ENCODE measurements around the gene FAM131B. TPM values are rescaled to one million over a fixed set of nuclear protein-coding genes. Genes with fewer than 3 reads are reported as not detected.
A peak's percentile ranks its signal among the peaks of the same experiment; 100 is the strongest.

Gene FAM131B
- total and polyA plus RNA-seq, 2 experiments from 2014 or later = 0.87 to 1.9 TPM

DNA sequence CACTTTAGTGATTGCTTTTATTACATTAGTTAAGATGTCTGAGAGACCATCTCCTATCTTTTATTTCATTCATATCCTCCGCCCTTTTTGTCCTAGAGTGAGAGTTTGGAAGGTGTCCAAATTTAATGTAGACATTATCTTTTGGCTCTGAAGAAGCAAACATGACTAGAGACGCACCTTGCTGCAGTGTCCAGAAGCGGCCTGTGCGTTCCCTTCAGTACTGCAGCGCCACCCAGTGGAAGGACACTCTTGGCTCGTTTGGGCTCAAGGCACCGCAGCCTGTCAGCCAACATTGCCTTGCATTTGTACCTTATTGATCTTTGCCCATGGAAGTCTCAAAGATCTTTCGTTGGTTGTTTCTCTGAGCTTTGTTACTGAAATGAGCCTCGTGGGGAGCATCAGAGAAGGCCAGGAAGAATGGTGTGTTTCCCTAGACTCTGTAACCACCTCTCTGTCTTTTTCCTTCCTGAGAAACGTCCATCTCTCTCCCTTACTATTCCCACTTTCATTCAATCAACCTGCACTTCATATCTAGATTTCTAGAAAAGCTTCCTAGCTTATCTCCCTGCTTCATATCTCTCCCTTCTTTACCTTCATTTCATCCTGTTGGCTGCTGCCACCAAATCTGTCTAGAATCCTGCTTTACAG, 57.0 kb downstream of the FAM131B start:
- WGBS (ENCODE audit: low lambda C conversion rate, missing lambda C conversion rate) = 79% methylated on average over 10 of the region's 10 CpGs
- Histone ChIP-seq H3K27me3 (no peaks in the 10 kb centered on the region), H3K4me2 (no peak overlapping the region), H3K4me1 (ENCODE audit: insufficient read depth) (no peaks in the 10 kb centered on the region), H3K27ac (no peak overlapping the region), H2AFZ (no peak overlapping the region), H3K9me3 (ENCODE audit: low read depth) (no peaks in the 10 kb centered on the region), H4K20me1 (ENCODE audit: insufficient read depth, poor library complexity, severe bottlenecking) (no peaks in the 10 kb centered on the region), H3K4me3 (no peak overlapping the region), H3K36me3 (replicated peaks; ENCODE audit: insufficient read depth, low read depth) (no peaks in the 10 kb centered on the region), H3K9me2 (replicated peaks; ENCODE audit: insufficient read depth) (no peaks in the 10 kb centered on the region), H3K79me2 (no peaks in the 10 kb centered on the region)
- peak; percentile 75 for DNase-seq (ENCODE audit: low spot score)
- TF ChIP-seq, protein P1, sequence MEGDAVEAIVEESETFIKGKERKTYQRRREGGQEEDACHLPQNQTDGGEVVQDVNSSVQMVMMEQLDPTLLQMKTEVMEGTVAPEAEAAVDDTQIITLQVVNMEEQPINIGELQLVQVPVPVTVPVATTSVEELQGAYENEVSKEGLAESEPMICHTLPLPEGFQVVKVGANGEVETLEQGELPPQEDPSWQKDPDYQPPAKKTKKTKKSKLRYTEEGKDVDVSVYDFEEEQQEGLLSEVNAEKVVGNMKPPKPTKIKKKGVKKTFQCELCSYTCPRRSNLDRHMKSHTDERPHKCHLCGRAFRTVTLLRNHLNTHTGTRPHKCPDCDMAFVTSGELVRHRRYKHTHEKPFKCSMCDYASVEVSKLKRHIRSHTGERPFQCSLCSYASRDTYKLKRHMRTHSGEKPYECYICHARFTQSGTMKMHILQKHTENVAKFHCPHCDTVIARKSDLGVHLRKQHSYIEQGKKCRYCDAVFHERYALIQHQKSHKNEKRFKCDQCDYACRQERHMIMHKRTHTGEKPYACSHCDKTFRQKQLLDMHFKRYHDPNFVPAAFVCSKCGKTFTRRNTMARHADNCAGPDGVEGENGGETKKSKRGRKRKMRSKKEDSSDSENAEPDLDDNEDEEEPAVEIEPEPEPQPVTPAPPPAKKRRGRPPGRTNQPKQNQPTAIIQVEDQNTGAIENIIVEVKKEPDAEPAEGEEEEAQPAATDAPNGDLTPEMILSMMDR (IDR thresholded peaks at IDR 0.05; ENCODE audit: poor library complexity) = peak; percentile 56
- no peak for TF ChIP-seq EZH2phosphoT487 (IDR thresholded peaks at IDR 0.05; ENCODE audit: low read depth, severe bottlenecking, unreplicated experiment)

DNA sequence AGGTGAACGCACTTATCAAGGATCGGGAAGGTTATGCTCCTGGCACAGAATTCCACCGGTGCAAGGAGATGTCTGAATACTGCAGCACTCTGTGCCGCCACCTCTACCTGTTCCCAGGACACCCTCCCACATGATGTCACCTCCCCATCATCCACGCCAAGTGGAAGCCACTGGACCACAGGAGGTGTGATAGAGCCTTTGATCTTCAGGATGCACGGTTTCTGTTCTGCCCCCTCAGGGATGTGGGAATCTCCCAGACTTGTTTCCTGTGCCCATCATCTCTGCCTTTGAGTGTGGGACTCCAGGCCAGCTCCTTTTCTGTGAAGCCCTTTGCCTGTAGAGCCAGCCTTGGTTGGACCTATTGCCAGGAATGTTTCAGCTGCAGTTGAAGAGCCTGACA, 57.6 kb downstream of the FAM131B start:
- H3K79me2 ChIP-seq = no peaks in the 10 kb centered on the region
- H3K9me3 ChIP-seq (ENCODE audit: low read depth) = no peaks in the 10 kb centered on the region
- H3K4me2 ChIP-seq = no peak overlapping the region
- no peak overlapping the region for H2AFZ ChIP-seq
- H3K9me2 ChIP-seq (replicated peaks; ENCODE audit: insufficient read depth) = no peaks in the 10 kb centered on the region
- WGBS (ENCODE audit: low lambda C conversion rate, missing lambda C conversion rate) = 91% methylated on average over 6 of the region's 6 CpGs
- H3K27ac ChIP-seq = no peak overlapping the region
- no peak for DNase-seq (ENCODE audit: low spot score)
- TF ChIP-seq, protein P1 (IDR thresholded peaks at IDR 0.05; ENCODE audit: poor library complexity) = no peak
- TF ChIP-seq EZH2phosphoT487 (IDR thresholded peaks at IDR 0.05; ENCODE audit: low read depth, severe bottlenecking, unreplicated experiment) (no peak), EZH2 (IDR thresholded peaks at IDR 0.05; ENCODE audit: borderline replicate concordance) (no peak)
- no peaks in the 10 kb centered on the region for H4K20me1 ChIP-seq (ENCODE audit: insufficient read depth, poor library complexity, severe bottlenecking)
- no peak overlapping the region for H3K4me3 ChIP-seq
- no peaks in the 10 kb centered on the region for H3K4me1 ChIP-seq (ENCODE audit: insufficient read depth)
- H3K27me3 ChIP-seq = no peaks in the 10 kb centered on the region
- H3K36me3 ChIP-seq (replicated peaks; ENCODE audit: insufficient read depth, low read depth) = no peaks in the 10 kb centered on the region

DNA sequence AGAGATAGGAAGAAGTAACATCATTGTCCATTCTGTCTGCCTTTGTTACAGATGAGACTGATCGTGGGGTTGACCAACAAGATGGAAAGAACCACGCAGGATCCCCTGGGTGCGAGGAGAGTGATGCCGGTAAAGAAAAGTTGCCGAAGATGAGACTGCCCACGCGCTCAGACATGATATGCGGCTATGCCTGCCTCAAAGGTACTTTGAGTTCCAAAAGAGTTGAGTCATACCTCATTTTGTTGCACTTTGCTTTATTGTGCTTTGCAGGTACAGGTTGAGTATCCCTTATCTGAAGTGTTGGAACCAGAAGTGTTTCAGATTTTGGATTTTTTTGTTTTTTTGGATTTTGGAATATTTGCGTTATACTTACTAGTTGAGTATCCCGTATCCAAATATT, 58.8 kb downstream of the FAM131B start:
- Histone ChIP-seq H2AFZ (no peak overlapping the region), H3K9me3 (ENCODE audit: low read depth) (no peaks in the 10 kb centered on the region), H3K9me2 (replicated peaks; ENCODE audit: insufficient read depth) (no peaks in the 10 kb centered on the region), H3K36me3 (replicated peaks; ENCODE audit: insufficient read depth, low read depth) (no peaks in the 10 kb centered on the region), H3K27me3 (no peaks in the 10 kb centered on the region), H3K4me2 (no peak overlapping the region), H4K20me1 (ENCODE audit: insufficient read depth, poor library complexity, severe bottlenecking) (no peaks in the 10 kb centered on the region), H3K4me3 (no peak overlapping the region), H3K4me1 (ENCODE audit: insufficient read depth) (no peaks in the 10 kb centered on the region), H3K27ac (no peak overlapping the region), H3K79me2 (no peaks in the 10 kb centered on the region)
- WGBS (ENCODE audit: low lambda C conversion rate, missing lambda C conversion rate) = 97% methylated on average over 10 of the region's 10 CpGs
- DNase-seq (ENCODE audit: low spot score) = no peak
- TF ChIP-seq EZH2 (IDR thresholded peaks at IDR 0.05; ENCODE audit: borderline replicate concordance) (no peak), EZH2phosphoT487 (IDR thresholded peaks at IDR 0.05; ENCODE audit: low read depth, severe bottlenecking, unreplicated experiment) (no peak)
- TF ChIP-seq, protein P1 (IDR thresholded peaks at IDR 0.05; ENCODE audit: poor library complexity) = no peak

Small RNA genes within 50 kb of the gene (microRNA-seq; reads per million reads assigned to microRNA genes)
- 2.7 reads per million for gene MIR6892

Small RNA genes within 50 kb of the gene (small RNA-seq; reads per million reads assigned to genes)
- gene MIR6892 = 0.22 reads per million

Other genes starting within 250 kb of the FAM131B start
- gene PIP, start 230.6 kb downstream of the FAM131B start, total RNA-seq = not detected in 2 replicates
- gene PIP, start 230.6 kb downstream of the FAM131B start, polyA plus RNA-seq = not detected in 2 replicates
- gene TAS2R39, start 179.3 kb downstream of the FAM131B start, total RNA-seq = not detected in 2 replicates
- gene TAS2R39, start 179.3 kb downstream of the FAM131B start, polyA plus RNA-seq = 0.56 TPM in 1 of 2 replicates, not detected in the other
- not detected in 2 replicates for gene TAS2R40, start 140.7 kb downstream of the FAM131B start, total RNA-seq
- gene TAS2R40, start 140.7 kb downstream of the FAM131B start, polyA plus RNA-seq = not detected in 2 replicates
- 224 and 233 TPM in 2 replicates for gene GSTK1, start 99.3 kb downstream of the FAM131B start, total RNA-seq
- 217 and 243 TPM in 2 replicates for gene GSTK1, start 99.3 kb downstream of the FAM131B start, polyA plus RNA-seq
- 19.8 and 21.0 TPM in 2 replicates for gene TMEM139, start 77.8 kb downstream of the FAM131B start, total RNA-seq
- gene TMEM139, start 77.8 kb downstream of the FAM131B start, polyA plus RNA-seq = 9.1 and 15.6 TPM in 2 replicates
- 11.9 and 13.6 TPM in 2 replicates for gene CASP2, start 74.4 kb downstream of the FAM131B start, total RNA-seq
- 8.5 and 10.6 TPM in 2 replicates for gene CASP2, start 74.4 kb downstream of the FAM131B start, polyA plus RNA-seq
- gene CLCN1, start 46.6 kb downstream of the FAM131B start, total RNA-seq = 0.04 TPM in 1 of 2 replicates, not detected in the other
- 0.07 TPM in 1 of 2 replicates, not detected in the other for gene CLCN1, start 46.6 kb downstream of the FAM131B start, polyA plus RNA-seq
- 25.0 and 31.8 TPM in 2 replicates for gene ZYX, start 18.6 kb upstream of the FAM131B start, total RNA-seq
- 187 and 202 TPM in 2 replicates for gene ZYX, start 18.6 kb upstream of the FAM131B start, polyA plus RNA-seq
- gene EPHA1, start 46.1 kb upstream of the FAM131B start, total RNA-seq = 34.2 and 39.4 TPM in 2 replicates
- gene EPHA1, start 46.1 kb upstream of the FAM131B start, polyA plus RNA-seq = 36.7 and 42.9 TPM in 2 replicates
- not detected in 2 replicates for gene TAS2R60, start 80.7 kb upstream of the FAM131B start, total RNA-seq
- gene TAS2R60, start 80.7 kb upstream of the FAM131B start, polyA plus RNA-seq = not detected in 2 replicates
- gene TAS2R41, start 115.2 kb upstream of the FAM131B start, total RNA-seq = not detected in 2 replicates
- not detected in 2 replicates for gene TAS2R41, start 115.2 kb upstream of the FAM131B start, polyA plus RNA-seq
- gene CTAGE15, start 209.1 kb upstream of the FAM131B start, total RNA-seq = 1.8 and 2.7 TPM in 2 replicates
- gene CTAGE15, start 209.1 kb upstream of the FAM131B start, polyA plus RNA-seq = 0.22 and 0.26 TPM in 2 replicates

Measured in hepatocyte (in vitro differentiated cells).